ENCODE results near the gene EYS.
"Not testable (repeated sequence)": the region's sequence is repeated elsewhere in the genome, so short reads cannot be mapped to it uniquely, and the experiment has no call there.

Gene EYS

GRCh38 chr6:64249115-64249514 lies 1457.9 kb downstream of the EYS start:
- no peak for DNase-seq (ENCODE audit: low read depth)
- no peak overlapping the region for H3K4me3 ChIP-seq (ENCODE audit: control insufficient read depth, low read depth, low read length)
- TF ChIP-seq, protein P1, sequence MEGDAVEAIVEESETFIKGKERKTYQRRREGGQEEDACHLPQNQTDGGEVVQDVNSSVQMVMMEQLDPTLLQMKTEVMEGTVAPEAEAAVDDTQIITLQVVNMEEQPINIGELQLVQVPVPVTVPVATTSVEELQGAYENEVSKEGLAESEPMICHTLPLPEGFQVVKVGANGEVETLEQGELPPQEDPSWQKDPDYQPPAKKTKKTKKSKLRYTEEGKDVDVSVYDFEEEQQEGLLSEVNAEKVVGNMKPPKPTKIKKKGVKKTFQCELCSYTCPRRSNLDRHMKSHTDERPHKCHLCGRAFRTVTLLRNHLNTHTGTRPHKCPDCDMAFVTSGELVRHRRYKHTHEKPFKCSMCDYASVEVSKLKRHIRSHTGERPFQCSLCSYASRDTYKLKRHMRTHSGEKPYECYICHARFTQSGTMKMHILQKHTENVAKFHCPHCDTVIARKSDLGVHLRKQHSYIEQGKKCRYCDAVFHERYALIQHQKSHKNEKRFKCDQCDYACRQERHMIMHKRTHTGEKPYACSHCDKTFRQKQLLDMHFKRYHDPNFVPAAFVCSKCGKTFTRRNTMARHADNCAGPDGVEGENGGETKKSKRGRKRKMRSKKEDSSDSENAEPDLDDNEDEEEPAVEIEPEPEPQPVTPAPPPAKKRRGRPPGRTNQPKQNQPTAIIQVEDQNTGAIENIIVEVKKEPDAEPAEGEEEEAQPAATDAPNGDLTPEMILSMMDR (conservative IDR thresholded peaks at IDR 0.05; ENCODE audit: control insufficient read depth, insufficient read depth, low read depth, low read length): no peak

DNA sequence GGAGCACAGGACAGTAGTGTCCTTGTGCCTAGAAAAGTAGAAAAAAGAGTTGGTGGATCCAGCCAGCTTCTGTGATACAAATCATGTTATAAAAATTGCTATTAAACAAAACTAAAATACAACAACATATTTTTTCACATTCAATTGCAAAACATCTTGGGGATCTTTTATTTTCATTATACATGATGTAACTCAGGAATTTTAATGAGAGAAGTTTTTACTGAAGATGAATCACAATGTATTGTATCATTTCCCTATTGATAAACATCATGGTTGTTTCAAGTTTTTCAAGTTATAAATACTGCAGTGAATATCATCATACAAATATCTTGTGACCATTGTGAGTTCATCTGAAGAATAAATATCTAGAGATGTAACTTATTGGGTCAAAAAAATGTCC lies 1463.4 kb downstream of the EYS start:
- TF ChIP-seq, protein P1 (conservative IDR thresholded peaks at IDR 0.05; ENCODE audit: control insufficient read depth, insufficient read depth, low read depth, low read length): no peak
- no peak overlapping the region for H3K4me3 ChIP-seq (ENCODE audit: control insufficient read depth, low read depth, low read length)
- no peak for DNase-seq (ENCODE audit: low read depth)

DNA sequence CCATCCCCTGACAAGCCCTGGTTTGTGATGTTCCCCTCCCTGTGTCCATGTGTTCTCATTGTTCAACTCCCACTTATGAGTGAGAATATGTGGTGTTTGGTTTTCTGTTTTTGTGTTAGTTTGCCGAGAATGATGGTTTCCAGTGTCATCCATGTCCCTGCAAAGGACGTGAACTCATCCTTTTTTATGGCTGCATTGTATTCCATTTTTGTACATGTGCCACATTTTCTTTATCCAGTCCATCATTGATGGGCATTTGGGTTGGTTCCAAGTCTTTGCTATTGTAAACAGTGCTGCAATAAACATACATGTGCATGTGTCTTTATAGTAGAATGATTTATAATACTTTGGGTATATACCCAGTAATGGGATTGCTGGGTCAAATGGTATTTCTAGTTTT lies 1468.1 kb downstream of the EYS start:
- not testable (repeated sequence) for DNase-seq (ENCODE audit: low read depth); H3K4me3 ChIP-seq (ENCODE audit: control insufficient read depth, low read depth, low read length)

DNA sequence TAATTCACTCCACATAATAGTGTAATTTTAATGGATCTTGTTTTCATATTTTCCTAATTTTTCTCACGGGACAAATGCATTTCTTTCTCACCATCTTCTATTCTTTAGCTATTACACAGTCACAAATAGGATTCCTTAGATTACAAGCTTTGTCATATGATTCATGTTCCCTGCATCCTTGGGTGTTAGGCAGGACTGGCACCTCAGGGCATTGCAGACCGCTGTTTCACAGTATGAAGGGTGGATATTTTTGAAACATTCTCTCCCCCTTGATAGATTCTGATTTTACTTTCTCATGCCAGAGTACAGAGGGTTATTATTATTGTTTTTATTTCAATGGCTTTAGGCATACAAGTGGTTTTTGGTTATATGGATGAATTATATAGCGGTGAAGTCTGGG lies 1469.0 kb downstream of the EYS start:
- TF ChIP-seq, protein P1 (conservative IDR thresholded peaks at IDR 0.05; ENCODE audit: control insufficient read depth, insufficient read depth, low read depth, low read length): no peak
- no peak overlapping the region for H3K4me3 ChIP-seq (ENCODE audit: control insufficient read depth, low read depth, low read length)
- DNase-seq (ENCODE audit: low read depth): no peak

- no peak overlapping the region for H3K4me3 ChIP-seq (ENCODE audit: control insufficient read depth, low read depth, low read length)
- TF ChIP-seq, protein P1 (conservative IDR thresholded peaks at IDR 0.05; ENCODE audit: control insufficient read depth, insufficient read depth, low read depth, low read length): no peak
- no peak for DNase-seq (ENCODE audit: low read depth)
These were observed 1473.3 kb downstream of the EYS start for GRCh38 chr6:64233746-64234145.

- DNase-seq (ENCODE audit: low read depth): no peak
- H3K4me3 ChIP-seq (ENCODE audit: control insufficient read depth, low read depth, low read length): no peak overlapping the region
- TF ChIP-seq, protein P1 (conservative IDR thresholded peaks at IDR 0.05; ENCODE audit: control insufficient read depth, insufficient read depth, low read depth, low read length): no peak
These were observed 1475.1 kb downstream of the EYS start for GRCh38 chr6:64231928-64232327.

- DNase-seq (ENCODE audit: low read depth): no peak
- no peak overlapping the region for H3K4me3 ChIP-seq (ENCODE audit: control insufficient read depth, low read depth, low read length)
- TF ChIP-seq, protein P1 (conservative IDR thresholded peaks at IDR 0.05; ENCODE audit: control insufficient read depth, insufficient read depth, low read depth, low read length): no peak
These were observed 1476.5 kb downstream of the EYS start for GRCh38 chr6:64230530-64230929.

All from fibroblast of mammary gland (primary cell).